ENCODE results near the gene EGFR. TPM values are rescaled to one million over a fixed set of nuclear protein-coding genes. Genes with fewer than 3 reads are reported as not detected.

The EGFR gene
- total RNA-seq, 5 donors from 2014 or later (not counting 1 experiment from before 2014, with no cell fraction given) = 0.16 to 0.79 (median 0.35) TPM; not detected in 2

DNA sequence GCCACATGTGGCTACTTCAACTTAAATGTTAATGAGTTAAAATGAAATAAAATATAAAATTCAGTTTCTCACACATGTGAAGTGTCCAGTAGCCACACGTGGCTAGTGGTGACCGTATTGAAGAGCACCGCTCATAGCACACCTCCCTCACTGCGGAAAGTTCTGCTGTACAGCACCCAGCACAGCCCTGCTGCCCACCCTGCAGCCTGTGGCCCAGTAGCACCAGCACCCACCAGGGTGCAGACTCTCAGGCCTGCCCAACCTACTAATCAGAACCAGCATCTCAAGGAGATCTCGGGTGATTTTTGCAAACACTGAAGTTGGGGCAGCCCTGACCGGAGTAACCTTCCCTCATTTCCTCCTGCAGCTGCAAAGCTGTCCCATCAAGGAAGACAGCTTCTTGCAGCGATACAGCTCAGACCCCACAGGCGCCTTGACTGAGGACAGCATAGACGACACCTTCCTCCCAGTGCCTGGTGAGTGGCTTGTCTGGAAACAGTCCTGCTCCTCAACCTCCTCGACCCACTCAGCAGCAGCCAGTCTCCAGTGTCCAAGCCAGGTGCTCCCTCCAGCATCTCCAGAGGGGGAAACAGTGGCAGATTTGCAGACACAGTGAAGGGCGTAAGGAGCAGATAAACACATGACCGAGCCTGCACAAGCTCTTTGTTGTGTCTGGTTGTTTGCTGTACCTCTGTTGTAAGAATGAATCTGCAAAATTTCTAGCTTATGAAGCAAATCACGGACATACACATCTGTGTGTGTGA is 183.5 kb downstream of the EGFR start:
- Histone ChIP-seq H3K4me3 (ENCODE audit: control insufficient read depth in 1 of 2, extremely low read depth in 1 of 2, low read length in 1 of 2) (no peak overlapping the region), H3K27me3 (replicated peaks in 1 of 2; ENCODE audit: control insufficient read depth in 2 of 2, extremely low read depth in 1 of 2, insufficient read depth in 2 of 2, low read length in 1 of 2) (peaks cover 0 to 7% of the 10 kb centered on the region in 2 experiments), H3K36me3 (ENCODE audit: control insufficient read depth in 2 of 2, extremely low read depth in 1 of 2, insufficient read depth in 1 of 2, low read length in 1 of 2) (no peaks in the 10 kb centered on the region), H3K9me3 (no peaks in the 10 kb centered on the region), H3K27ac (ENCODE audit: low read length) (no peak overlapping the region), H3K4me1 (ENCODE audit: control insufficient read depth in 1 of 2, extremely low read depth in 1 of 2, insufficient read depth in 2 of 2, low read length in 2 of 2) (no peaks in the 10 kb centered on the region)
- H3K9me3 Mint-ChIP-seq = no peaks in the 10 kb centered on the region
- DNase-seq = no peak
- no peak overlapping the region for H3K4me3 Mint-ChIP-seq
- H3K27ac Mint-ChIP-seq = no peak overlapping the region
- WGBS (ENCODE audit: insufficient coverage) = 76% methylated on average over 10 of the region's 13 CpGs
- H3K4me1 Mint-ChIP-seq = no peaks in the 10 kb centered on the region
- ATAC-seq (replicated peaks in 1 of 4) = no peak
- POLR2A ChIA-PET = no interaction called here
- CTCF ChIA-PET = no interaction called here
- H3K36me3 Mint-ChIP-seq = no peaks in the 10 kb centered on the region
- H3K27me3 Mint-ChIP-seq = peaks cover 0 to under 1% of the 10 kb centered on the region in 2 donors

DNA sequence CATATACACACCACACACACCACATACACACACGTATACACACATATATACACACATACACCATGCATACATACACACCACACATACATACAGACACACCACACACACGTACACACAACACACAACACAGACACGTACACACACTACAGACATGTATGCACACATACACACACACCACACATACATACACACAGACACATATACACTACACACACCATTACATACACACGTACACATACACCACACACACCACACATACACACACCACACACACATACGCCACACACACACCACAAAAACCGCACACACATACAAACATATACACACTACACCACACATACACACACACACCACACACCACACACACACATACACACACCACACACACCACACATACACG is 184.5 kb downstream of the EGFR start:
- Mint-ChIP-seq H3K36me3 (no peaks in the 10 kb centered on the region), H3K4me1 (no peaks in the 10 kb centered on the region), H3K9me3 (no peaks in the 10 kb centered on the region), H3K27me3 (peaks cover 0 to 2% of the 10 kb centered on the region in 2 donors), H3K4me3 (no peak overlapping the region), H3K27ac (no peak overlapping the region)
- DNase-seq = no peak
- WGBS (ENCODE audit: insufficient coverage) = 90% methylated on average over 7 of the region's 7 CpGs
- Histone ChIP-seq H3K36me3 (ENCODE audit: control insufficient read depth in 2 of 2, extremely low read depth in 1 of 2, insufficient read depth in 1 of 2, low read length in 1 of 2) (no peaks in the 10 kb centered on the region), H3K9me3 (no peaks in the 10 kb centered on the region), H3K27ac (ENCODE audit: low read length) (no peak overlapping the region), H3K4me3 (ENCODE audit: control insufficient read depth in 1 of 2, extremely low read depth in 1 of 2, low read length in 1 of 2) (no peak overlapping the region), H3K27me3 (replicated peaks in 1 of 2; ENCODE audit: control insufficient read depth in 2 of 2, extremely low read depth in 1 of 2, insufficient read depth in 2 of 2, low read length in 1 of 2) (peaks cover 0 to 7% of the 10 kb centered on the region in 2 experiments), H3K4me1 (ENCODE audit: control insufficient read depth in 1 of 2, extremely low read depth in 1 of 2, insufficient read depth in 2 of 2, low read length in 2 of 2) (no peaks in the 10 kb centered on the region)
- ChIA-PET CTCF (no interaction called here), POLR2A (no interaction called here)
- no peak for ATAC-seq (replicated peaks in 1 of 4)

DNA sequence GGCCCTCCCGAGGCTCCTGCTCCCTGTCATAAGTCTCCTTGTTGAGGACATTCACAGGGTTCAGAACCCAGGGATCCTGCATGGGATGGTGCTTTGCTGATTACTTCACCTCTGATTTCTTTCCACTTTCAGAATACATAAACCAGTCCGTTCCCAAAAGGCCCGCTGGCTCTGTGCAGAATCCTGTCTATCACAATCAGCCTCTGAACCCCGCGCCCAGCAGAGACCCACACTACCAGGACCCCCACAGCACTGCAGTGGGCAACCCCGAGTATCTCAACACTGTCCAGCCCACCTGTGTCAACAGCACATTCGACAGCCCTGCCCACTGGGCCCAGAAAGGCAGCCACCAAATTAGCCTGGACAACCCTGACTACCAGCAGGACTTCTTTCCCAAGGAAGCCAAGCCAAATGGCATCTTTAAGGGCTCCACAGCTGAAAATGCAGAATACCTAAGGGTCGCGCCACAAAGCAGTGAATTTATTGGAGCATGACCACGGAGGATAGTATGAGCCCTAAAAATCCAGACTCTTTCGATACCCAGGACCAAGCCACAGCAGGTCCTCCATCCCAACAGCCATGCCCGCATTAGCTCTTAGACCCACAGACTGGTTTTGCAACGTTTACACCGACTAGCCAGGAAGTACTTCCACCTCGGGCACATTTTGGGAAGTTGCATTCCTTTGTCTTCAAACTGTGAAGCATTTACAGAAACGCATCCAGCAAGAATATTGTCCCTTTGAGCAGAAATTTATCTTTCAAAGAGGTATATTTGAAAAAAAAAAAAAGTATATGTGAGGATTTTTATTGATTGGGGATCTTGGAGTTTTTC is 186.5 kb downstream of the EGFR start:
- ATAC-seq (replicated peaks in 1 of 4) (no peak), DNase-seq (no peak)
- Histone ChIP-seq H3K27ac (ENCODE audit: low read length) (no peak overlapping the region), H3K4me1 (ENCODE audit: control insufficient read depth in 1 of 2, extremely low read depth in 1 of 2, insufficient read depth in 2 of 2, low read length in 2 of 2) (no peaks in the 10 kb centered on the region), H3K4me3 (ENCODE audit: control insufficient read depth in 1 of 2, extremely low read depth in 1 of 2, low read length in 1 of 2) (no peak overlapping the region), H3K27me3 (replicated peaks in 1 of 2; ENCODE audit: control insufficient read depth in 2 of 2, extremely low read depth in 1 of 2, insufficient read depth in 2 of 2, low read length in 1 of 2) (peaks cover 0 to 7% of the 10 kb centered on the region in 2 experiments), H3K9me3 (no peaks in the 10 kb centered on the region), H3K36me3 (ENCODE audit: control insufficient read depth in 2 of 2, extremely low read depth in 1 of 2, insufficient read depth in 1 of 2, low read length in 1 of 2) (no peaks in the 10 kb centered on the region)
- WGBS (ENCODE audit: insufficient coverage) = 77% methylated on average over 15 of the region's 16 CpGs
- no peaks in the 10 kb centered on the region for H3K9me3 Mint-ChIP-seq
- ChIA-PET CTCF (no interaction called here), POLR2A (no interaction called here)
- H3K27ac Mint-ChIP-seq = no peak overlapping the region
- H3K27me3 Mint-ChIP-seq = peaks cover 0 to 7% of the 10 kb centered on the region in 2 donors
- no peaks in the 10 kb centered on the region for H3K36me3 Mint-ChIP-seq
- H3K4me3 Mint-ChIP-seq = no peak overlapping the region
- no peaks in the 10 kb centered on the region for H3K4me1 Mint-ChIP-seq

DNA sequence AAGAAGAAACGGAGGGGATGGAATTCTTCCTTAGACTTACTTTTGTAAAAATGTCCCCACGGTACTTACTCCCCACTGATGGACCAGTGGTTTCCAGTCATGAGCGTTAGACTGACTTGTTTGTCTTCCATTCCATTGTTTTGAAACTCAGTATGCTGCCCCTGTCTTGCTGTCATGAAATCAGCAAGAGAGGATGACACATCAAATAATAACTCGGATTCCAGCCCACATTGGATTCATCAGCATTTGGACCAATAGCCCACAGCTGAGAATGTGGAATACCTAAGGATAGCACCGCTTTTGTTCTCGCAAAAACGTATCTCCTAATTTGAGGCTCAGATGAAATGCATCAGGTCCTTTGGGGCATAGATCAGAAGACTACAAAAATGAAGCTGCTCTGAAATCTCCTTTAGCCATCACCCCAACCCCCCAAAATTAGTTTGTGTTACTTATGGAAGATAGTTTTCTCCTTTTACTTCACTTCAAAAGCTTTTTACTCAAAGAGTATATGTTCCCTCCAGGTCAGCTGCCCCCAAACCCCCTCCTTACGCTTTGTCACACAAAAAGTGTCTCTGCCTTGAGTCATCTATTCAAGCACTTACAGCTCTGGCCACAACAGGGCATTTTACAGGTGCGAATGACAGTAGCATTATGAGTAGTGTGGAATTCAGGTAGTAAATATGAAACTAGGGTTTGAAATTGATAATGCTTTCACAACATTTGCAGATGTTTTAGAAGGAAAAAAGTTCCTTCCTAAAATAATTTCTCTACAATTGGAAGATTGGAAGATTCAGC is 187.6 kb downstream of the EGFR start:
- H3K27me3 Mint-ChIP-seq = peaks cover 0 to 7% of the 10 kb centered on the region in 2 donors
- no peak for DNase-seq
- H3K9me3 Mint-ChIP-seq = no peaks in the 10 kb centered on the region
- Histone ChIP-seq H3K27ac (ENCODE audit: low read length) (no peak overlapping the region), H3K9me3 (no peaks in the 10 kb centered on the region), H3K27me3 (replicated peaks in 1 of 2; ENCODE audit: control insufficient read depth in 2 of 2, extremely low read depth in 1 of 2, insufficient read depth in 2 of 2, low read length in 1 of 2) (peaks cover 0 to 7% of the 10 kb centered on the region in 2 experiments), H3K4me3 (ENCODE audit: control insufficient read depth in 1 of 2, extremely low read depth in 1 of 2, low read length in 1 of 2) (no peak overlapping the region), H3K4me1 (ENCODE audit: control insufficient read depth in 1 of 2, extremely low read depth in 1 of 2, insufficient read depth in 2 of 2, low read length in 2 of 2) (no peaks in the 10 kb centered on the region), H3K36me3 (ENCODE audit: control insufficient read depth in 2 of 2, extremely low read depth in 1 of 2, insufficient read depth in 1 of 2, low read length in 1 of 2) (no peaks in the 10 kb centered on the region)
- H3K4me3 Mint-ChIP-seq = no peak overlapping the region
- POLR2A ChIA-PET = no interaction called here
- CTCF ChIA-PET = no interaction called here
- no peak for ATAC-seq (replicated peaks in 1 of 4)
- 90% methylated on average over 3 of the region's 9 CpGs for WGBS (ENCODE audit: insufficient coverage)
- no peak overlapping the region for H3K27ac Mint-ChIP-seq
- H3K36me3 Mint-ChIP-seq = no peaks in the 10 kb centered on the region
- no peaks in the 10 kb centered on the region for H3K4me1 Mint-ChIP-seq

DNA sequence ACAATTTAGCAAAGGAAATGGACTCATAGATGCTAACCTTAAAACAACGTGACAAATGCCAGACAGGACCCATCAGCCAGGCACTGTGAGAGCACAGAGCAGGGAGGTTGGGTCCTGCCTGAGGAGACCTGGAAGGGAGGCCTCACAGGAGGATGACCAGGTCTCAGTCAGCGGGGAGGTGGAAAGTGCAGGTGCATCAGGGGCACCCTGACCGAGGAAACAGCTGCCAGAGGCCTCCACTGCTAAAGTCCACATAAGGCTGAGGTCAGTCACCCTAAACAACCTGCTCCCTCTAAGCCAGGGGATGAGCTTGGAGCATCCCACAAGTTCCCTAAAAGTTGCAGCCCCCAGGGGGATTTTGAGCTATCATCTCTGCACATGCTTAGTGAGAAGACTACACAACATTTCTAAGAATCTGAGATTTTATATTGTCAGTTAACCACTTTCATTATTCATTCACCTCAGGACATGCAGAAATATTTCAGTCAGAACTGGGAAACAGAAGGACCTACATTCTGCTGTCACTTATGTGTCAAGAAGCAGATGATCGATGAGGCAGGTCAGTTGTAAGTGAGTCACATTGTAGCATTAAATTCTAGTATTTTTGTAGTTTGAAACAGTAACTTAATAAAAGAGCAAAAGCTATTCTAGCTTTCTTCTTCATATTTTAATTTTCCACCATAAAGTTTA is 188.8 kb downstream of the EGFR start:
- Mint-ChIP-seq H3K27ac (no peak overlapping the region), H3K9me3 (no peaks in the 10 kb centered on the region), H3K4me3 (no peak overlapping the region), H3K36me3 (no peaks in the 10 kb centered on the region), H3K4me1 (no peaks in the 10 kb centered on the region), H3K27me3 (peaks cover 7% of the 10 kb centered on the region in 2 donors)
- 68% methylated on average over 2 of the region's 4 CpGs for WGBS (ENCODE audit: insufficient coverage)
- Histone ChIP-seq H3K4me1 (ENCODE audit: control insufficient read depth in 1 of 2, extremely low read depth in 1 of 2, insufficient read depth in 2 of 2, low read length in 2 of 2) (no peaks in the 10 kb centered on the region), H3K4me3 (ENCODE audit: control insufficient read depth in 1 of 2, extremely low read depth in 1 of 2, low read length in 1 of 2) (no peak overlapping the region), H3K27me3 (replicated peaks in 1 of 2; ENCODE audit: control insufficient read depth in 2 of 2, extremely low read depth in 1 of 2, insufficient read depth in 2 of 2, low read length in 1 of 2) (peaks cover 0 to 12% of the 10 kb centered on the region in 2 experiments), H3K27ac (ENCODE audit: low read length) (no peak overlapping the region), H3K36me3 (ENCODE audit: control insufficient read depth in 2 of 2, extremely low read depth in 1 of 2, insufficient read depth in 1 of 2, low read length in 1 of 2) (no peaks in the 10 kb centered on the region), H3K9me3 (no peaks in the 10 kb centered on the region)
- ATAC-seq (replicated peaks in 1 of 4) (no peak), DNase-seq (no peak)
- ChIA-PET CTCF (no interaction called here), POLR2A (no interaction called here)

DNA sequence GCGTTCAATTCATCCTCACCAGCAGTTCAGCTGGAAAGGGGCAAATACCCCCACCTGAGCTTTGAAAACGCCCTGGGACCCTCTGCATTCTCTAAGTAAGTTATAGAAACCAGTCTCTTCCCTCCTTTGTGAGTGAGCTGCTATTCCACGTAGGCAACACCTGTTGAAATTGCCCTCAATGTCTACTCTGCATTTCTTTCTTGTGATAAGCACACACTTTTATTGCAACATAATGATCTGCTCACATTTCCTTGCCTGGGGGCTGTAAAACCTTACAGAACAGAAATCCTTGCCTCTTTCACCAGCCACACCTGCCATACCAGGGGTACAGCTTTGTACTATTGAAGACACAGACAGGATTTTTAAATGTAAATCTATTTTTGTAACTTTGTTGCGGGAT is 190.5 kb downstream of the EGFR start:
- ChIA-PET POLR2A (no interaction called here), CTCF (no interaction called here)
- Histone ChIP-seq H3K27me3 (replicated peaks in 1 of 2; ENCODE audit: control insufficient read depth in 2 of 2, extremely low read depth in 1 of 2, insufficient read depth in 2 of 2, low read length in 1 of 2) (peaks cover 0 to 25% of the 10 kb centered on the region in 2 experiments), H3K36me3 (ENCODE audit: control insufficient read depth in 2 of 2, extremely low read depth in 1 of 2, insufficient read depth in 1 of 2, low read length in 1 of 2) (no peaks in the 10 kb centered on the region), H3K4me1 (ENCODE audit: control insufficient read depth in 1 of 2, extremely low read depth in 1 of 2, insufficient read depth in 2 of 2, low read length in 2 of 2) (no peaks in the 10 kb centered on the region), H3K9me3 (no peaks in the 10 kb centered on the region), H3K4me3 (ENCODE audit: control insufficient read depth in 1 of 2, extremely low read depth in 1 of 2, low read length in 1 of 2) (no peak overlapping the region), H3K27ac (ENCODE audit: low read length) (no peak overlapping the region)
- Mint-ChIP-seq H3K4me3 (no peak overlapping the region), H3K27me3 (peaks cover 7% of the 10 kb centered on the region in 2 donors), H3K4me1 (no peaks in the 10 kb centered on the region), H3K36me3 (no peaks in the 10 kb centered on the region), H3K27ac (no peak overlapping the region), H3K9me3 (no peaks in the 10 kb centered on the region)
- DNase-seq = no peak
- 52% methylated on average over 3 of the region's 4 CpGs for WGBS (ENCODE audit: insufficient coverage)
- no peak for ATAC-seq (replicated peaks in 1 of 4)

All from T-cell (primary cell).